SJSA1 (cell line): Measurements from ENCODE around the gene DAZAP1. TPM values are rescaled to one million over a fixed set of nuclear protein-coding genes. Genes with fewer than 3 reads are reported as not detected.

ENCODE experiments used
- DNase-seq, 2 experiments: peaks; one replicate each; pipeline ENCODE4 v3.0.0-alpha.2; 2015 to 2020; ENCODE audit warnings: low spot score in 2 of 2, low read depth in 1 of 2
- H3K27ac ChIP-seq: fragments of 250-450 bp; sonication (Bioruptor Pico); 2 replicates; pipeline ENCODE4 v1.5.1; 2020; ENCODE audit warnings: mild to moderate bottlenecking, moderate library complexity
- H3K27me3 ChIP-seq: fragments of 250-450 bp; sonication (Bioruptor Pico); replicated peaks from 2 replicates; pipeline ENCODE4 v1.5.1; 2020; ENCODE audit warnings: mild to moderate bottlenecking, moderate library complexity
- H3K36me3 ChIP-seq: fragments of 250-450 bp; sonication (Bioruptor Pico); 2 replicates; pipeline ENCODE4 v1.5.1; 2020; ENCODE audit warnings: mild to moderate bottlenecking
- H3K4me1 ChIP-seq: fragments of 250-450 bp; sonication (Bioruptor Pico); replicated peaks from 2 replicates; pipeline ENCODE4 v1.6.1; 2021; ENCODE audit warnings: mild to moderate bottlenecking
- H3K4me3 ChIP-seq: fragments of 250-450 bp; sonication (Bioruptor Pico); 2 replicates; pipeline ENCODE4 v1.5.1; 2020; ENCODE audit warnings: mild to moderate bottlenecking
- H3K9me3 ChIP-seq: fragments of 250-450 bp; sonication (Bioruptor Pico); replicated peaks from 2 replicates; pipeline ENCODE4 v1.5.1; 2020; ENCODE audit warnings: mild to moderate bottlenecking
- total RNA-seq: library from RNA; depleted of rRNA; stranded (reverse); fragments of >200 nt; shearing (Covaris generic); gene quantifications from 2 replicates; pipeline ENCODE4 v1.2.3, GENCODE V29; 2014

Gene DAZAP1
- total RNA-seq, 1 experiment from 2014 or later, result 131 TPM

DNA sequence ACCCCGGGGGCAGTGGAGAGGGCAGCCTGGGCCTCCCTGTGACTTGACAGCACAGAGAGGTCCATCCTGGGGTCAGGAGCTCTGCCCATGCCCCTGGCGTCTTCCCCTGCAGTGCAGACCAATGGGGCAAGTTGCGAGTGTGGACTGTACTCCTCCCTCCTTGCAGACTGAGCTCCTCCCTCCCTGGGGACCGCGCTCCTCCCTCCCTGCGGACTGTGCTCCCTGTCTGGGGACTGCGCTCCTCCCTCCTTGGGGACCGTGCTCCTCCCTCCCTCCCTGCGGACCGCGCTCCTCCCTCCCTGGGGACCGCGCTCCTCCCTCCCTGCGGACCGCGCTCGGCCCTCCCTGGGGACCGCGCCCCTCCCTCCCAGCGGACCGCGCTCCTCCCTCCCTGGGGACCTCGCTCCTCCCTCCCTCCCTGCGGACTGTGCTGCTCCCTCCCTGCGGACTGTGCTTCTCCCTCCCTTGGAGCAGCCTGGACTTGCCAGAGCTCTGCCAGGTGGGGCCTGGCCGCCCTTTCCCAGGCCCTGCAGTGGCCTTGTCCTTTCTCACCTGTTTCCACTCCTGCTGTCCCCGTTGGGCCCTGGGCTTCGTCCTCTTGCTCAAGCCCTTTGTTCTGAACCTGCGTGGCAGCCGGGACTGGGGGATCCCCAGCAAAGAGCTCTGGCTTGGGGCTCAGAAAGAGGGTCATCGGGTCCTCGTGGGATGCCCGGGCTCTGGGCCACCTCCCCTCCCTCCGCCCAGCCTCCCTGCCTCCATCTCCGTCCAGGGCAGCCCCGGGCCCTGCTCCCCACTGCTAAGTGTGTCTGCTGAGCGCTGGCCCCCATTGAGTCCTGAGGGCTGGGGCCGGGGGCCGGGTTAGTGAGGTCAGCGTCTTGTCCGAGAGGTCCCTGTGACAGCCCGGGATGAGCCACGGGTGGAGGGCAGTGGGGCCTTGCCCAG lies 12.9 kb upstream of the DAZAP1 start:
- H3K4me3 ChIP-seq, result no peak overlapping the region
- DNase-seq, result no peak
- H3K27me3 ChIP-seq, result no peaks in the 10 kb centered on the region
- H3K36me3 ChIP-seq, result peaks cover 34% of the 10 kb centered on the region
- no peaks in the 10 kb centered on the region for H3K9me3 ChIP-seq
- no peaks in the 10 kb centered on the region for H3K4me1 ChIP-seq
- H3K27ac ChIP-seq, result no peak overlapping the region

DNA sequence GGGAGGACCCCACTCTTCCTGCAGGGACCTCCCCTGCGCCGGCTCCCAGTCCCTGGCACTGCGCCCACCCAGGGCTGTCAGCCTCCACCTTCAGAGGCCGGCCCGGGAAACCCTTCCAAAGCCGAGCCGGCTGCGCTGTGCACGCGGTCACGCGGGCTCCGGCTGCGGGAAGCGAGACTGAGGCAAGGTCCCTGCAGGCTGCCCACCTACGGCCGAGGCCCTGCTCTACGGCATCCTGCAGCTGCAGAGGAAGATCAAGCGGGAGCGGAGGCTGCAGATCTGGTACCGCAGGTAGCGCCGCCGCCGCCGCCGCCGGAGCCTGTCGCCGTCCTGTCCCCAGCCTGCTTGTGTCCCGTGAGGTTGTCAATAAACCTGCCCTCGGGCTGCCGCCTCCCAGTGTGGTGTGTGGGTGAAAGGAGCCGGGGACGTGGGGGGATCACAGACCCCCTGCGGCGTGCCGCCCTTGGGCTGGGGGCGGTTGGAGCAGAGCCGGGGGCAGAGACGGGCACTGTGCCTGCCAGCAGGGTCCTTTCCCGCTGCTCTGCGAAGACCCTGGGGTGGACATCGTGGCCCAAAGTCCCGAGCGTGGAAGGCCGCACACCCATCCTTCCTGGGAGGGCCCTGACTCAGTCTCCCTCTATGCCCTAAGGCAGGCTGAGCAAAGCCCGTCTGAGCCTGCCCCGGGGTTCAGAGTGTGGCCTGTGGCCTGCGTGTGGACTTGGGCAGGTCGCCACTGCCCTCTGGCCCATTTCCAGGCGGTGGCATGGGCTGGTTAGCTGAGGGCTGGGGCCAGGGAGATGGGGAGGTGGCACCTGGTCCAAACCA lies 12.0 kb upstream of the DAZAP1 start:
- H3K27me3 ChIP-seq, result no peaks in the 10 kb centered on the region
- no peak overlapping the region for H3K27ac ChIP-seq
- H3K9me3 ChIP-seq, result no peaks in the 10 kb centered on the region
- H3K4me3 ChIP-seq, result no peak overlapping the region
- peaks cover 34% of the 10 kb centered on the region for H3K36me3 ChIP-seq
- DNase-seq, result peak in 1 of 2 experiments; percentile 42
- H3K4me1 ChIP-seq, result peaks cover 3% of the 10 kb centered on the region

DNA sequence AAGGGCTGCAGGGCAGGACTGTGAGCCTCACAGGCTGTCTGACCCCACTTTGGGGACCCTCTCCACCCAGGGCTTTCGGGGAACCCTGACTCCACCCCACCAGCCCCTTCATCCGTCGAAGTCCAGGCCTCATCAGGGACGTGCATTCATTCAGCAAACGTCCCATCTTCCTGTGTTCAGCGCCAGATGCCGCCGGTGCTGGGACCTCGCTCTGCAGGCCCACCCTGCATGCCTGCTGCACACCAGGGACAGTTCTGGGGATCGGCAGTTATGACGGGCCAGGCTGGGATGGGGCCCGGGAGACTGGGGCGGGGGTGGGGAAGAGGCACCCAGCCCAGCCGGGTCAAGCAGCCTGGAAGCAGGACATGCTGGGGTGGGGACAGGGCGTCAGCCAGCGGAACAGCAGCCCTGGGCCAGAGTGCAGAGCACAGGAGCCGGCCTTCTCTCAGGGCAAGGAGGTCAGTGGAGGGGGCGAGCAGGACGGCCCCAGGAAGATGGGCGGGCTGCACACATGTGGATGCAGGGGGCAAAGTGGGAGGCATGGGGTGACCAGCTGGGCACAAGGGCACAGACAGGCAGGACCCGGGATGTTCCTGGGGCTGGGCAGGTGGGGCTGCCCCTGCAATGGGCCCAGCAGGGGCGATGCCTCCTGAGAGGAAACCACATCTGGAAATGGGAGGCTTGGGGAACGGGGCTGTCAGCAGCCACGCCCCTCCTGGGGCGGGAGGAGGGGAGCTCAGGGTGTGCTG lies 11.2 kb upstream of the DAZAP1 start:
- Histone ChIP-seq H3K4me3 (no peak overlapping the region), H3K36me3 (peaks cover 29% of the 10 kb centered on the region), H3K27ac (no peak overlapping the region), H3K27me3 (no peaks in the 10 kb centered on the region), H3K9me3 (no peaks in the 10 kb centered on the region), H3K4me1 (peaks cover 11% of the 10 kb centered on the region)
- DNase-seq, result peak in 1 of 2 experiments; percentile 41

DNA sequence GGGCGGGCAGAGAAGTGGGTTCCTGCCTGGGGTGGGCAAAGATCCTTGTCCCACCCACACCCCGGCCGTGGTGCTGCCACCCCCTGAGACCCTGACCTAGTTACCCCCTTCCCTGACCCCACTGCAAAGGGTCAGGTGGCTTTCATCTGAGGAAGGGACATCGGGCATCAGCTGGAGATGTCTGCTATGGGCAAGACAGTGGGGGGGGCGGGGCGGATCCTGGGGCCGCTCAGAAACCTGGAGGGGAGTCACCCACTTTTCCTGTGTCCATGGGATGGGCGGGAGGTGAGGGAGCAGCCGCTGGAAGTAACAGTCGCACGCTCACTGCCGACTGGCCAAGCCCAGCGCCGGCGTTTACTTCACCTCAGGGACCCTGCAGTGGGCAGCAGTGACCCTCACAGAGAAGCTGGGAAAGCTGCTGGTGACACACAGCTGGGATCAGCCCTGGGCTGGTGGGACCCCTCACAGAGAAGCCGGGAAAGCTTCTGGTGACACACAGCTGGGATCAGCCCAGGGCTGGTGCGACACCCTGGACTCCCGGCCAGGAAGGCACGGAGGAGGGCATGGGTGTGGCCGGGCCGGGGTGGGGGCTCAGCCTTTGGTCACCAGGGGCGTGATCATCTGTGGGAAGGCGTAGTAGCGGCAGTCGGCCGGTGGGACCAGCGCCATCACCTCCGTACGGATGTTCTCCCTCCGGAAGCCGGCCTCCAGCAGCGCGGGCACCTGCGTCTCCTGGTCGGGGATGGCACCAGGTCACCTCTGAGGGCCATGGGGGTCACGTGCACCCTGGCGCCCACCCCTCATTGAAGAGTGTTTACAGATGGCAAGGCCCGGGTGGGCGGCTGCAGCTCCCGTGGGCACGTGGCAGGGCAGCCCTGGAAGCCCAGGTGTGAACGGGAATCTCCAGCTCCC lies 10.4 kb upstream of the DAZAP1 start:
- Histone ChIP-seq H3K27me3 (no peaks in the 10 kb centered on the region), H3K36me3 (peaks cover 23% of the 10 kb centered on the region), H3K4me1 (peaks cover 19% of the 10 kb centered on the region), H3K9me3 (no peaks in the 10 kb centered on the region), H3K4me3 (no peak overlapping the region), H3K27ac (no peak overlapping the region)
- peak in 1 of 2 experiments; percentile 40 for DNase-seq

DNA sequence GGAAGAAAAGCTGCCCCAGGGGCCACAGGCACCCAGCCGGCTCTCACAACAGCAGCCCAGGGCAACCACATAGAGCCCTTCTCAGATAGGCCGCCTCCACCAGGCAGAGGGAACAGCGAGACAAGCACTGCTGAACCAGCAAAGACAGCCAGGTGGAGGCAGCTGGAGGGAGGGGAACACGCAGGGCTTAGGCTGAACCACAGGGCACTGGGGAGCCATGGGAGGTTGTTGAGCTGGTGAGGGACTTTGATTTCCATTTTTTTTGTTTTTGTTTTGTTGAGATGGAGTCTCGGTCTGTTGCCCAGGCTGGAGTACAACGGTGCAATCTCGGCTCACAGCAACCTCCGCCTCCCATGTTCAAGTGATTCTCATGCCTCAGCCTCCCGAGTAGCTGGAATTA lies 9.5 kb upstream of the DAZAP1 start:
- no peak for DNase-seq
- H3K27me3 ChIP-seq, result no peaks in the 10 kb centered on the region
- H3K36me3 ChIP-seq, result peaks cover 15% of the 10 kb centered on the region; the same call in 1 of the 2 replicates
- no peaks in the 10 kb centered on the region for H3K9me3 ChIP-seq
- H3K4me3 ChIP-seq, result no peak overlapping the region
- no peak overlapping the region for H3K27ac ChIP-seq
- peaks cover 25% of the 10 kb centered on the region for H3K4me1 ChIP-seq

DNA sequence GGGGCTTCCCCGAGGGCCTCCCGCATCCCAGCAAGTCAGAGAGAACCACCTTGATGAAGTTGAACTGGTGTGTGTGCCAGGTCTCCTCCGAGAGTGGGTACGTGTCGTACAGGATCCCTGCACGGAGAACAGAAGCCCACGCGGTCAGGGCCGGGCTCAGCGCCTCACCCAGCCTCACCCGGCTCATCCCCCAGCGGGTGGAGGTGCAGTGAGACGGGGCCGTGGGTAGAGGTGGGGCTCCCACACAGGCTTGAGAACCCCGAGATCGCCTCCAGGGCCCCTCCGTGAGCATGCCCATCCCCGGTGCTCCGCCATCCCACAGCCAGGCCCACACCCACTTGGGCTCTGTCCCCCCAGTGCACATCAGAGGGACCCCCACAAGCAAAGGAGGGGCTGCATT lies 8.3 kb upstream of the DAZAP1 start:
- H3K9me3 ChIP-seq, result no peaks in the 10 kb centered on the region
- peaks cover 9% of the 10 kb centered on the region; the same call in 1 of the 2 replicates for H3K36me3 ChIP-seq
- peaks cover 32% of the 10 kb centered on the region for H3K4me1 ChIP-seq
- no peak overlapping the region for H3K27ac ChIP-seq
- DNase-seq, result no peak
- H3K4me3 ChIP-seq, result no peak overlapping the region
- H3K27me3 ChIP-seq, result no peaks in the 10 kb centered on the region

DNA sequence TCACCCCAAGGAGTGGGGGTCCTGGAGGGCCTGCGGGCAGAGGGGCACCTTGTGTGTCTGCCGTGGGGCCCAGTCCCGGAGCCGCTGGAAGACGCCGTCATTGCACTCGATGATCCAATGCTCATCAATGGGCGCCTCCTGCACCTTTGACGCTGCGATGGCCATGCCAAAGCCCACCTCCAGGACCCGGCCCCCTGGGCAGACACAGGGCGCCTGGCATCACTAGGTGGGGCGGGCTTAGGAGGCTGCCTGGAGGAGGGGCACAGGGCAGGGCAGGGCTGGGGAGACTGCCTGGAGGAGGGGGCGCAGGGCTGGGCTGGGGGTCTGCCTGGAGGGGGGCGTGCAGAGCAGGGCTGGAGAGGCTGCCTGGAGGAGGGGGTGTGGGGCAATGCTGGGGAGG lies 7.6 kb upstream of the DAZAP1 start:
- Histone ChIP-seq H3K9me3 (no peaks in the 10 kb centered on the region), H3K27me3 (no peaks in the 10 kb centered on the region), H3K4me3 (no peak overlapping the region), H3K27ac (no peak overlapping the region), H3K36me3 (peaks cover 8% of the 10 kb centered on the region; the same call in 1 of the 2 replicates), H3K4me1 (peaks cover 32% of the 10 kb centered on the region)
- no peak for DNase-seq

DNA sequence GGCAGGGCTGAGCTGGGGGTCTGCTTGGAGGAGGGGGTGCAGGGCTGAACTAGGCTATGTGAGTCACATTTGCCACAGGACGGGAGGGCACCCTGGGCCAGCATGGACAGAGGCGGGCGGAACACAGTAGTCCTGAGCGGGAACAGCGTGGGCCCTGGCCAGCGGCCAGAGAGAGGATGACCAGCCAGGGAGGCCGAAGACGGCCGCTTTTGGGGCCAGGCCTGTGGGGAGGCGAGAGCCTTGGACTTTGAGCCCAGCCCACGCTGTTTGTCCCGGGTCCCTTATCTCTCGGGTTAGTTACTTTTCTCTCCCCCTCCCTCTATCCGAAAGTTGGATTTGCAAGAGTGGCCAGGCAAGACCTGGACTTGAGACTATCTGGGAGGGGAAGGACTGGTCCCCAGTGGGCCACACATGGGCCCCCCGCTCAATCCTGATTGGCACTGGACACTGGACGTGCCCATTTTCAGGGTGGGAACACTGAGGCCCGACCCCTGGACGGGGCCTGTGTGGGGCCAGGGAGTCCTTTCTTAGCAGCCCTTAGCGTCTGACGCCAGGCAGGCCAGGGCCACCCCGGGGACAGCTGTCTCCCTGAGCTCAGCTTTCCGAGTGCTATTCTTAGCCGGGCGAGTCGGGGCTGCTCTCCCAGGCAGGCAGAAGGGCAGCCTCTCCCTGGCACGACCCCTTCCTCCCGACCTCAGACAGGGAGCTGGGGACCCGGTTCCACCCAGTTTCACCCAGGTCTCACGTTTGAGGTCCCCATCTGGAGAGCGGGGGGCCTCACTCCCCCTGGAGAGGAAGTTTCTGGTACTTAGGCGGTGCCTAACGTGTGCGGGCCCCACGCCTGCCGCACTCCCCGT lies 6.9 kb upstream of the DAZAP1 start:
- H3K27ac ChIP-seq, result no peak overlapping the region
- DNase-seq, result peak in 1 of 2 experiments; percentile 35

DNA sequence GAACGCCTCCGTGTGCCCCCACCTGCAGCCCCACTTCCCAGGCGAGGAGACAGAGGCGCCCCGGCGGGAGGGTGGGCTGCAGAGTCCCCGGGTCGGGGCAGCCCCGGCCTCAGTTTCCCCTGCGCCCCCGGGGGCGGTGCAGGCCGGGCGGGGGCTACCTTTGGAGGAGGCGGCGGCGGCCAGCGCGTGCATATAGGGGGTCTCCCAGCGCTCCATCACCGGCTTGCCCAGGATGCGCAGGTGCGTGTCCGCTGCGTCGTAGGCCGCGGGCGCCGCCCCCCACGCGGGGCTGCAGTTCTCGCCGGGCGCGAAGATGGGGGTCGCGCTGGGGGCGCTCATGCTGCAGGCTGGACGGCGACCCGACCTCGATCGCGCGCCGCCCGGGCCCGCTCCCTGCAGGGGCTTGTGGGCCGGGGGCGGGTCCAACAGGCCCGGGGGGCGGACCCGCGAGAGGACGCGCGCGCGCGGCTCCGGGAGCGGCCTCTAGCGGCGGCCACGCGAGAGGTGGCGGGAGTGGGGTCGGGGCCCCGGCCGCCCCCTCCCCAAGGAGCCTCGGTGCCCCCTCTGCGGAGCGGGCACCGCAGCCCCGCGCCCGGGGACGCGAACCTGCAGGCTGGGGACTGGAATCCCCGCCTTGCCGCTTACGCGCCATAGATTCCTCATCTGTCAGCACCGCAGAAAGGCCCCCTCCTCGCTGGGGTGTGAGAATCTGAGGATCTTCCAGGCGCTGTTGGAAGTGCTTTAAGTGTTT lies 6.1 kb upstream of the DAZAP1 start, which contains the start of gene GAMT:
GAMT (minus strand) TSS at position 405 of the 751 bp plus-strand sequence; CDS start at position 339, 66 bp downstream.
- Histone ChIP-seq H3K4me1 (peaks cover 32% of the 10 kb centered on the region), H3K4me3 (peak within 1 kb of the TSS; percentile 58), H3K27me3 (no peaks in the 10 kb centered on the region), H3K27ac (no peak within 1 kb of the TSS), H3K36me3 (0 out of 2 replicates have a peak, but pooled peaks cover 3% of the 10 kb centered on the region), H3K9me3 (no peaks in the 10 kb centered on the region)
- DNase-seq, result peak in 1 of 2 experiments; percentile 40

More for the DNA sequence above, 6.9 kb upstream of the DAZAP1 start:
- H3K4me1 ChIP-seq, result peaks cover 32% of the 10 kb centered on the region
- H3K4me3 ChIP-seq, result peak overlapping the region; percentile 58
- H3K36me3 ChIP-seq, result peaks cover 3% of the 10 kb centered on the region; the same call in 1 of the 2 replicates
- H3K27me3 ChIP-seq, result no peaks in the 10 kb centered on the region
- H3K9me3 ChIP-seq, result no peaks in the 10 kb centered on the region

DNA sequence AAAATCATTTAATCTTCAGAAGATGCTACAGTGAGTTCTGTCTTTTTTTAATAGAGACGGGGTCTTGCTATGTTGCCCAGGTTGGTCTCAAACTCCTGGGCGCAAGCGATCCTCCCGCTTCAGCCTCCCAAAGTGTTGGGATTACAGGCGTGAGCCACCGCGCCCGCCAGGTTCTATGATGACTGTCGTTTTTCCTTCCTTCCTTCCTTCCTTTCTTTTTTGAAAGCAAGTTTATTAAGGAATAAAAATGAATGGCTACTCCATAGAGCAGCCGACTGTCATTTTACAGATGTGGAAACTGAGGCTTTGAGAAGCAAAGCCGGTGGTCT lies 5.5 kb upstream of the DAZAP1 start:
- 0 out of 2 replicates have a peak, but pooled peaks cover 3% of the 10 kb centered on the region for H3K36me3 ChIP-seq
- H3K4me3 ChIP-seq, result peak overlapping the region; percentile 58
- no peak overlapping the region for H3K27ac ChIP-seq

DNA sequence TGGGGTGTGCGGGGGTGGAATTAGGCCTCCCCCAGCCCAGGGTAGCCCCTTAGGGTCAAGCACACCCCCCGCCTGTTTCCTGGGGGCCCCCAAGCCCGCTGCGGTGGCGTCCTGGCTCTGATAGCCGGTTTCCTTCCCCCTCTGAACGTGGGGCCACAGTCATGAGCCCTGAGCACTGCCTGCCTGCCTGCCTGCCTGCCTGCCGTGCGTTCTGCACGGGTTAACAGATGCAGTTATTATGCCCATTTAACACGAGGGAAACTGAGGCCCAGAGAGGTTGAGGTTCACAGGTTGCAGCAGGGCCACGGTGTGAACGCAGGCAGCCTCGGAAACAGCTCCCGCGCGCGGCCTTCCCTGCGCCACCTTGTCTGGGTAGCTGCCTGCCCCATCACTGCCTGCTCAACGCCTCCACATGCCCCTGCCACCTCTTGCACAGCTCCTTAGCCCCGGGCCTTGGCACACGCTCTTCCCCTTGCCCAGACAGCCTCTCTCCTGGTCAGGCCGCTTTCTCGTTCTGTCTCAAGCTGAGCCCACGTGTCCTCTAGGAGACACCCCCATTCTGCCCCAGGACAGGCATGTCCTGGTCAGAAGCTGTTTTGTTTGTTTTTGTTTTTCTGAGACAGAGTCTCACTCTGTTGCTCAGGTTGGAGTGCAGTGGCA lies 4.8 kb upstream of the DAZAP1 start:
- no peak for DNase-seq
- H3K4me1 ChIP-seq, result peaks cover 39% of the 10 kb centered on the region
- H3K27me3 ChIP-seq, result no peaks in the 10 kb centered on the region
- peaks cover 3% of the 10 kb centered on the region; the same call in 1 of the 2 replicates for H3K36me3 ChIP-seq
- no peak overlapping the region for H3K27ac ChIP-seq
- H3K4me3 ChIP-seq, result no peak overlapping the region
- H3K9me3 ChIP-seq, result no peaks in the 10 kb centered on the region

More for the DNA sequence above, 5.5 kb upstream of the DAZAP1 start:
- no peaks in the 10 kb centered on the region for H3K9me3 ChIP-seq
- no peaks in the 10 kb centered on the region for H3K27me3 ChIP-seq
- H3K4me1 ChIP-seq, result peaks cover 37% of the 10 kb centered on the region
- no peak for DNase-seq
